Measurements from ENCODE around the gene CRISPLD2. TPM values are rescaled to one million over a fixed set of nuclear protein-coding genes. Genes with fewer than 3 reads are reported as not detected.
"Not testable (repeated sequence)": the region's sequence is repeated elsewhere in the genome, so short reads cannot be mapped to it uniquely, and the experiment has no call there.

Gene CRISPLD2
- total RNA-seq, 5 donors from 2014 or later (not counting 1 experiment from before 2014, with no cell fraction given), result 0.76 to 2.8 (median 1.8) TPM

DNA sequence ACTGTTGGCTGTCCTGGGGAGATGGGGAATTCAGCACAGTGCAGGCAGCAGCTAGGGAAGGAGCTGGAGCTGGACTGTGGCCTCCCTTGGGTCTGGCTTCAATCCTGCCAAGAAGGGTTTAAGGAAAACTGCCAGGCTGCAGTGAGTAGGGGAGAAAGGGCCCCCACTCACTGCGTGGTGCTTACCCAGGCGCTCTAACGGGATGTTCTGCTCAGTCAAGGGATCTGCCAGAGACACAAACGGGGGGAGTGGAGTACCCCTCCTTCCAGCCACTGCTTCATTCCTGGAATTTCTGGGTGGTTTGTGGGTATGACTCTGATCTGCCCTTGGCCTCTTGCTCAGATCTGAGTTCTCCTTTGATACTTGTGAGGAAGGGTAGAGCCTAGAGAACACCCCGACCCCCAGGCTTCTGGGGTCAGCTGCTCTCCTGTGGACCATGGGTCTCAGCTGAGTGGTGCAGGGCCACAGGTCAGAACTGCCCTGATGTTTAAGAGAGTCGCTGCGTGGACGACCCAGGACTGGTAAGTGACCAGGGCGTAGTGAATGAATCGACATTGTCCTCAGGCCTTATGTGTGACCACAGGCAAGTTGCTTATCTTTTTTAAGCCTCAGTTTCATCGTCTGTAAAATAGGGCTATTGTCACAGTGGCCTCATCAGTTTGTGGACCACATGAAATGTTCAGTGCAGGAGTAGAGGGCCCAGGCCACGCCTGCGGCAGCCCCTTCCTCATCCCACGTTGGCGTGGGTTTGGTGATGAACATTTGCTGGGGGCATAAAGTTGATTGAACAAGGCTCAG is 9.6 kb downstream of the CRISPLD2 start:
- DNase-seq (no peak), ATAC-seq (replicated peaks in 1 of 4) (no peak)
- POLR2A ChIA-PET, result no interaction called here
- no peak overlapping the region for H3K27ac ChIP-seq (ENCODE audit: low read length)
- CTCF ChIA-PET, result no interaction called here
- no peaks in the 10 kb centered on the region for H3K9me3 Mint-ChIP-seq
- no peak overlapping the region for H3K4me3 Mint-ChIP-seq
- H3K27me3 ChIP-seq (replicated peaks in 1 of 2; ENCODE audit: control insufficient read depth in 2 of 2, extremely low read depth in 1 of 2, insufficient read depth in 2 of 2, low read length in 1 of 2), result peaks cover 2 to 50% of the 10 kb centered on the region in 2 experiments
- no peaks in the 10 kb centered on the region for H3K4me1 Mint-ChIP-seq
- no peaks in the 10 kb centered on the region for H3K36me3 ChIP-seq (ENCODE audit: control insufficient read depth in 2 of 2, extremely low read depth in 1 of 2, insufficient read depth in 1 of 2, low read length in 1 of 2)
- H3K36me3 Mint-ChIP-seq, result no peaks in the 10 kb centered on the region
- H3K9me3 ChIP-seq, result no peaks in the 10 kb centered on the region
- WGBS (ENCODE audit: insufficient coverage), result 81% methylated on average over 11 of the region's 15 CpGs
- no peak overlapping the region for H3K4me3 ChIP-seq (ENCODE audit: control insufficient read depth in 1 of 2, extremely low read depth in 1 of 2, low read length in 1 of 2)
- H3K27me3 Mint-ChIP-seq, result peaks cover 9 to 28% of the 10 kb centered on the region in 2 donors
- H3K4me1 ChIP-seq (ENCODE audit: control insufficient read depth in 1 of 2, extremely low read depth in 1 of 2, insufficient read depth in 2 of 2, low read length in 2 of 2), result no peaks in the 10 kb centered on the region
- no peak overlapping the region for H3K27ac Mint-ChIP-seq

- 74% methylated on average over 8 of the region's 13 CpGs for WGBS (ENCODE audit: insufficient coverage)
- DNase-seq (no peak), ATAC-seq (replicated peaks in 1 of 4) (no peak)
- Mint-ChIP-seq H3K36me3 (no peaks in the 10 kb centered on the region), H3K27ac (no peak overlapping the region), H3K27me3 (peaks cover 3 to 22% of the 10 kb centered on the region in 2 donors), H3K4me3 (no peak overlapping the region), H3K9me3 (no peaks in the 10 kb centered on the region), H3K4me1 (no peaks in the 10 kb centered on the region)
- Histone ChIP-seq H3K36me3 (ENCODE audit: control insufficient read depth in 2 of 2, extremely low read depth in 1 of 2, insufficient read depth in 1 of 2, low read length in 1 of 2) (no peaks in the 10 kb centered on the region), H3K4me1 (ENCODE audit: control insufficient read depth in 1 of 2, extremely low read depth in 1 of 2, insufficient read depth in 2 of 2, low read length in 2 of 2) (no peaks in the 10 kb centered on the region), H3K27me3 (replicated peaks in 1 of 2; ENCODE audit: control insufficient read depth in 2 of 2, extremely low read depth in 1 of 2, insufficient read depth in 2 of 2, low read length in 1 of 2) (peaks cover 2 to 39% of the 10 kb centered on the region in 2 experiments), H3K9me3 (no peaks in the 10 kb centered on the region), H3K4me3 (ENCODE audit: control insufficient read depth in 1 of 2, extremely low read depth in 1 of 2, low read length in 1 of 2) (no peak overlapping the region), H3K27ac (ENCODE audit: low read length) (no peak overlapping the region)
- ChIA-PET CTCF (no interaction called here), POLR2A (interaction anchor here in 1 of 2 donors (0.6 kb wide), 1 partner anchor 449 kb away, joined by 3 read pairs; no protein-coding TSS in a partner anchor)
Observed at GRCh38 chr16:84830765-84831384, 11.1 kb downstream of the CRISPLD2 start.

- POLR2A ChIA-PET; H3K27ac Mint-ChIP-seq; ATAC-seq (replicated peaks in 1 of 4); H3K9me3 Mint-ChIP-seq; DNase-seq; H3K4me3 ChIP-seq (ENCODE audit: control insufficient read depth in 1 of 2, extremely low read depth in 1 of 2, low read length in 1 of 2); H3K36me3 Mint-ChIP-seq; H3K4me3 Mint-ChIP-seq; H3K9me3 ChIP-seq; H3K4me1 Mint-ChIP-seq; H3K27ac ChIP-seq (ENCODE audit: low read length); H3K4me1 ChIP-seq (ENCODE audit: control insufficient read depth in 1 of 2, extremely low read depth in 1 of 2, insufficient read depth in 2 of 2, low read length in 2 of 2); H3K36me3 ChIP-seq (ENCODE audit: control insufficient read depth in 2 of 2, extremely low read depth in 1 of 2, insufficient read depth in 1 of 2, low read length in 1 of 2): not testable (repeated sequence)
- peaks cover 3 to 22% of the 10 kb centered on the region in 2 donors for H3K27me3 Mint-ChIP-seq
- peaks cover 2 to 37% of the 10 kb centered on the region in 2 experiments for H3K27me3 ChIP-seq (replicated peaks in 1 of 2; ENCODE audit: control insufficient read depth in 2 of 2, extremely low read depth in 1 of 2, insufficient read depth in 2 of 2, low read length in 1 of 2)
- CTCF ChIA-PET, result interaction anchor here in 1 of 2 donors (0.6 kb wide), 1 partner anchor 8 kb away, joined by 4 read pairs; no protein-coding TSS in a partner anchor
- WGBS (ENCODE audit: insufficient coverage), result no CpG with 5 or more reads among the region's 10 CpGs
Observed at GRCh38 chr16:84831728-84832127, 11.9 kb downstream of the CRISPLD2 start.

GRCh38 chr16:84832488-84833143 is 12.8 kb downstream of the CRISPLD2 start:
- ATAC-seq (replicated peaks in 1 of 4), result no peak
- H3K27me3 ChIP-seq (replicated peaks in 1 of 2; ENCODE audit: control insufficient read depth in 2 of 2, extremely low read depth in 1 of 2, insufficient read depth in 2 of 2, low read length in 1 of 2), result peaks cover 2 to 36% of the 10 kb centered on the region in 2 experiments
- peaks cover 3 to 21% of the 10 kb centered on the region in 2 donors for H3K27me3 Mint-ChIP-seq
- WGBS (ENCODE audit: insufficient coverage), result 81% methylated on average over 17 of the region's 20 CpGs
- H3K36me3 Mint-ChIP-seq, result no peaks in the 10 kb centered on the region
- H3K9me3 ChIP-seq, result no peaks in the 10 kb centered on the region
- H3K4me3 ChIP-seq (ENCODE audit: control insufficient read depth in 1 of 2, extremely low read depth in 1 of 2, low read length in 1 of 2), result no peak overlapping the region
- H3K27ac ChIP-seq (ENCODE audit: low read length), result no peak overlapping the region
- DNase-seq, result no peak
- H3K27ac Mint-ChIP-seq, result no peak overlapping the region
- ChIA-PET CTCF (no interaction called here), POLR2A (interaction anchor here in 1 of 2 donors (0.5 kb wide), 2 partner anchors 177 to 984 kb away, joined by 6 to 7 read pairs; no protein-coding TSS in a partner anchor)
- H3K4me1 ChIP-seq (ENCODE audit: control insufficient read depth in 1 of 2, extremely low read depth in 1 of 2, insufficient read depth in 2 of 2, low read length in 2 of 2), result no peaks in the 10 kb centered on the region
- no peaks in the 10 kb centered on the region for H3K9me3 Mint-ChIP-seq
- H3K4me1 Mint-ChIP-seq, result no peaks in the 10 kb centered on the region
- no peaks in the 10 kb centered on the region for H3K36me3 ChIP-seq (ENCODE audit: control insufficient read depth in 2 of 2, extremely low read depth in 1 of 2, insufficient read depth in 1 of 2, low read length in 1 of 2)
- no peak overlapping the region for H3K4me3 Mint-ChIP-seq

- ATAC-seq (replicated peaks in 1 of 4) (no peak), DNase-seq (no peak)
- no peak overlapping the region for H3K4me3 Mint-ChIP-seq
- Histone ChIP-seq H3K36me3 (ENCODE audit: control insufficient read depth in 2 of 2, extremely low read depth in 1 of 2, insufficient read depth in 1 of 2, low read length in 1 of 2) (no peaks in the 10 kb centered on the region), H3K9me3 (no peaks in the 10 kb centered on the region), H3K4me1 (ENCODE audit: control insufficient read depth in 1 of 2, extremely low read depth in 1 of 2, insufficient read depth in 2 of 2, low read length in 2 of 2) (no peaks in the 10 kb centered on the region), H3K27me3 (replicated peaks in 1 of 2; ENCODE audit: control insufficient read depth in 2 of 2, extremely low read depth in 1 of 2, insufficient read depth in 2 of 2, low read length in 1 of 2) (peaks cover 2 to 32% of the 10 kb centered on the region in 2 experiments), H3K27ac (ENCODE audit: low read length) (no peak overlapping the region), H3K4me3 (ENCODE audit: control insufficient read depth in 1 of 2, extremely low read depth in 1 of 2, low read length in 1 of 2) (no peak overlapping the region)
- no peaks in the 10 kb centered on the region for H3K9me3 Mint-ChIP-seq
- peaks cover 3 to 16% of the 10 kb centered on the region in 2 donors for H3K27me3 Mint-ChIP-seq
- ChIA-PET CTCF (no interaction called here), POLR2A (interaction anchor here in 1 of 2 donors (0.5 kb wide), 1 partner anchor 177 kb away, joined by 6 read pairs; no protein-coding TSS in a partner anchor)
- H3K4me1 Mint-ChIP-seq, result no peaks in the 10 kb centered on the region
- WGBS (ENCODE audit: insufficient coverage), result 88% methylated on average over 8 of the region's 11 CpGs
- no peaks in the 10 kb centered on the region for H3K36me3 Mint-ChIP-seq
- no peak overlapping the region for H3K27ac Mint-ChIP-seq
Observed at GRCh38 chr16:84833144-84833500, 13.3 kb downstream of the CRISPLD2 start.

DNA sequence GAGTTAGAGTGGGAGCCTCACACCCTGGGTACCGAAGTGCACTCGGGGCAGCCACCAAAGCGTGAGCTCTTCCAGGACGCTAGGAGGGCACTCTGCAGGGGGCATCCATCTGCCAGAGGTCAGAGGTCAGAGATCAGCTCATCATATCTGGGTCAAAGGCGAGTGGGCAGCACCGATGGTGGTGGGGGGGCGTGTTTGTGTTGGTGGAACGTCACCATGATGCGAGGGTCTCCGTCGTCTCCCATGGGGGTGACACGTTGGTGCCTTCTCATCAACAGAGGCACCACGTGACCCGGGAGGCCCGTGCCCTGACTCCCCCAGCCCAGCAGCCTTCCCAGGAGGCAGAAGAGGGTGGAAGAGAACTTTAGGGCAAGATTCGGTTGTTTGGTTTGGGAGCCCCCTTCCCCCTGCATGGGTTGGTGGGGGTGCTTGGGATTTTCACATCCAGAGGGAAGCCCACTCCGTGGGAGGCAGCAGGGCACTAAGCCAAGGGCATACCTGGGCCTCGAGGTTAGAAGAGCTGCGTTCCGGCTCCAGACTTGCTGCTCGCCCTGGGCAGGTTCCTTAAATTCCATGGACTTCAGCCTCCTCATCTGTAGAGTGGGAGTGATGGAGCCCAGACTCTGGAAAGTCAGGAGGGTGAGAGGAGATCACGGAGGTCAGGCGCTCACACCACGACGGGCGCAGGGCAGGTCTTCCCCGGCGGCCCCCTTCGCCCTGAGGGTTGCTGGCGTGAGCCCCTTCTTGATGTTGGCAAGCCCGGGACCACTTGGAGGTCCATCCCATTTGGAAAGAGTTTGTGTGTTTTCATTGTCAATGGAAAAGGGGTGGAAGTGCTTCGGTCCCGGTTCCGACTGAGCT is 14.0 kb downstream of the CRISPLD2 start:
- Mint-ChIP-seq H3K4me3 (no peak overlapping the region), H3K4me1 (no peaks in the 10 kb centered on the region), H3K27me3 (peaks cover under 1 to 11% of the 10 kb centered on the region in 2 donors), H3K36me3 (no peaks in the 10 kb centered on the region), H3K9me3 (no peaks in the 10 kb centered on the region), H3K27ac (no peak overlapping the region)
- Histone ChIP-seq H3K4me3 (ENCODE audit: control insufficient read depth in 1 of 2, extremely low read depth in 1 of 2, low read length in 1 of 2) (no peak overlapping the region), H3K27ac (ENCODE audit: low read length) (no peak overlapping the region), H3K27me3 (replicated peaks in 1 of 2; ENCODE audit: control insufficient read depth in 2 of 2, extremely low read depth in 1 of 2, insufficient read depth in 2 of 2, low read length in 1 of 2) (peaks cover 2 to 34% of the 10 kb centered on the region in 2 experiments), H3K9me3 (no peaks in the 10 kb centered on the region), H3K36me3 (ENCODE audit: control insufficient read depth in 2 of 2, extremely low read depth in 1 of 2, insufficient read depth in 1 of 2, low read length in 1 of 2) (no peaks in the 10 kb centered on the region), H3K4me1 (ENCODE audit: control insufficient read depth in 1 of 2, extremely low read depth in 1 of 2, insufficient read depth in 2 of 2, low read length in 2 of 2) (no peaks in the 10 kb centered on the region)
- no peak for DNase-seq
- CTCF ChIA-PET, result no interaction called here
- 91% methylated on average over 17 of the region's 34 CpGs for WGBS (ENCODE audit: insufficient coverage)
- POLR2A ChIA-PET, result no interaction called here
- ATAC-seq (replicated peaks in 1 of 4), result no peak
